WI38 (cell line): Measurements from ENCODE around the gene ENTPD6.

Source experiments
- H3K4me3 ChIP-seq: 2 replicates; pipeline ENCODE4 v1.5.1; 2011; ENCODE audit warnings: low read depth, mild to moderate bottlenecking, control low read depth, low read length
- TF ChIP-seq, protein P1 (sequence below): IDR thresholded peaks from 2 replicates; pipeline ENCODE4 v1.5.1; 2012; ENCODE audit warnings: low read depth, mild to moderate bottlenecking, control low read depth, low read length

The ENTPD6 gene

GRCh38 chr20:25269833-25270170 is 74.3 kb downstream of the ENTPD6 start:
- TF ChIP-seq, protein P1, sequence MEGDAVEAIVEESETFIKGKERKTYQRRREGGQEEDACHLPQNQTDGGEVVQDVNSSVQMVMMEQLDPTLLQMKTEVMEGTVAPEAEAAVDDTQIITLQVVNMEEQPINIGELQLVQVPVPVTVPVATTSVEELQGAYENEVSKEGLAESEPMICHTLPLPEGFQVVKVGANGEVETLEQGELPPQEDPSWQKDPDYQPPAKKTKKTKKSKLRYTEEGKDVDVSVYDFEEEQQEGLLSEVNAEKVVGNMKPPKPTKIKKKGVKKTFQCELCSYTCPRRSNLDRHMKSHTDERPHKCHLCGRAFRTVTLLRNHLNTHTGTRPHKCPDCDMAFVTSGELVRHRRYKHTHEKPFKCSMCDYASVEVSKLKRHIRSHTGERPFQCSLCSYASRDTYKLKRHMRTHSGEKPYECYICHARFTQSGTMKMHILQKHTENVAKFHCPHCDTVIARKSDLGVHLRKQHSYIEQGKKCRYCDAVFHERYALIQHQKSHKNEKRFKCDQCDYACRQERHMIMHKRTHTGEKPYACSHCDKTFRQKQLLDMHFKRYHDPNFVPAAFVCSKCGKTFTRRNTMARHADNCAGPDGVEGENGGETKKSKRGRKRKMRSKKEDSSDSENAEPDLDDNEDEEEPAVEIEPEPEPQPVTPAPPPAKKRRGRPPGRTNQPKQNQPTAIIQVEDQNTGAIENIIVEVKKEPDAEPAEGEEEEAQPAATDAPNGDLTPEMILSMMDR = no peak
- H3K4me3 ChIP-seq = no peak overlapping the region

DNA sequence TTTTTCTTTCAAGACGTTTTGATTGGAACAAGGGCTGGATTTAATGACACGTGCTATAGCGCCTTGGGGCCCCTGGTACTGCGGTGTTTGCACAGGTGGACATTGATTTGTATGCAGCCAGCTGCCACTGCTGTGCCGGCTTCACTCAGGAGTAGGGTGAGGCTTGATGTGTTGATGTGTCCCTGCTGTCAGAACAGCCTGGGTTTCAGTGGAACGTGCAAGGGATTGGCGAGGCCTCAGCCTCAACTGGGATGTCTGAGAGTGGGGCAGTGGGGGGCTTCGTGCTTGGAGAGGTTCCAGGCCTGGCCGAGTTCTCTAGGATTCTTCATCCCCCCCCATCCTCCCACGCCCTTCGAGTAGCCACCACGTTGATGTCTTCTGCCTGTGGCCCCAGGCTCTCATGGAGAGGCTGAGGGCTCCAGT is 75.3 kb downstream of the ENTPD6 start:
- no peak overlapping the region for H3K4me3 ChIP-seq
- TF ChIP-seq, protein P1 = no peak

GRCh38 chr20:25271486-25272222 is 76.1 kb downstream of the ENTPD6 start:
- TF ChIP-seq, protein P1 = no peak
- no peak overlapping the region for H3K4me3 ChIP-seq

GRCh38 chr20:25272223-25273000 is 76.9 kb downstream of the ENTPD6 start:
- TF ChIP-seq, protein P1 = no peak
- H3K4me3 ChIP-seq = no peak overlapping the region

GRCh38 chr20:25273046-25273445 is 77.5 kb downstream of the ENTPD6 start:
- TF ChIP-seq, protein P1 = no peak
- H3K4me3 ChIP-seq = no peak overlapping the region

DNA sequence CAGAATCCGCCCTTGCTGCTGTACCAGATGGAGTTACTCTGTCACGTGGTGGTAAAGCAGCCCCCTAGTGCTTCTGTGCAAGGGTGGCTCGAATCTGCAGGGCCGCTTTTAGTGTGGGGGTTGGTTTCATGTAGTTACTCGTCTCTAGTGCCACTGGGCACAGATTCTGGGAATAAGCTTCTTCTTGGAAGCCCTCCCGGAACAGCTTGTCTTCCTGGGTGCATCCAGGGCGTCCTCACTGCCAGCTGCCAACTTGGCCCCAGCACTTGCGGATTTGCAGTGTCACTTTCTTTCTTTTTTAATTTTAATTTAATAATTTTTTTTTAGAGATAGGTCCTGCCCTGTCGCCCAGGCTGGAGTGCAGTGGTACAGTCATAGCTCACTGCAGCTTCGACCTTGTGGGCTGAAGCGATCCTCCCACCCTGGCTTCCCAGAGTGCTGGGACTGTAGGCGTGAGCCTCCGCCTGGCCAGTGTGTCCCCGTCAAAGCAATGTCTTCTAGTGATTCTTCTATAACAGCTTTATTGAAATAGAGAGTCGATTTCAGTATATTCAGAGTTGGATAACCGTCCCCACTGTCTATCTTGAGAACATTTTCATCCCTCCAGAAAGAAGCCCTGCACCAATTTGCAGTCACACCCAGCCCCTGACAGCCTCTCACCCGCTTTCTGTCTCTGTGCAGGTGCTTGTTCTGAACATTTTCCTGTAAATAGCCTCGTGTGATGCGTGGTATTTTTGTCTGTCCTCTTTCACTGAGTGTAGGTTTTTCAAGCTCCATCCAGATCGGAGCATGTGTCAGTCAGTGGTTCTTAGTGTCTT is 78.2 kb downstream of the ENTPD6 start:
- no peak overlapping the region for H3K4me3 ChIP-seq
- TF ChIP-seq, protein P1 = no peak
